Measurements from ENCODE around the gene SGCE.

The SGCE gene

DNA sequence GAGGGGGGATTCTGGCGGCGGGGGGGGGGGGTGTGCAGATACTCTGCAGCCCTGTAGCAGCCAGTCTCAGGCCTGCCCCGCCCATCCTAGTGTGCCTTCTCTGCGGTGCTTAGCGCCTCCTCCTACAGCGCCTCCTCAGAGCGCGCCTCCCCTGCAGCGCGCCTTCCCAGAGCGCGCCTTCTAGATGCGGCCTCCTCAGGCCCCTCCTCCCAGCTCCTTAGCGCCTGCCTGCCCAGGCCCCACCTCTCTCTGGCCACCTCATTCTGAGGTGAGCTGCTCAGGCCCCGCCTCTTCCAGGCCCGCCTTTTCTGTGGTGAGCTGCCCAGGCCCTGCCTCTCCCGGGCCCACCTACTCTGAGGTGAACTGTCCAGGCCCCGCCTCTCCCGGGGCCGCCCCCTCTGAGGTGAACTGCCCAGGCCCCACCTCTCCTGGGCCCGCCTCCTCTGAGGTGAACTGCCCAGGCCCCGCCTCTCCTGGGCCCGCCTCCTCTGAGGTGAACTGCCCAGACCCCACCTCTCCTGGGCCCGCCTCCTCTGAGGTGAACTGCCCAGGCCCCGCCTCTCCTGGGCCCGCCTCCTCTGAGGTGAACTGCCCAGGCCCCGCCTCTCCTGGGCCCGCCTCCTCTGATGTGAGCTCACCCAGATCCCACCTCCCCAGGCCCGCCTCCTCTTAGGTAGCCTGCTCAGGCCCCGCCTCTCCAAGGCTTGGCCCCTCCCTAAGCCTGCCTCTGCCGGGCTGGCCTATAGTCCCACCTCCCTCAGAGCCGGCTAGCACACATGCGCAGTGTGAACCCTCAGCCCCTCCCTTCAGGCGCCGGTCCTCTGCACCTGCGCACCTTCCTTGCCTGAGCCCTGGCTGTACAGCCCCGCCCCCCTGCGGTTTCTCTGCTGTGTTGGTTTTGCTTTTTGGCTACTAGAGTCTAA, 2.1 kb upstream of the SGCE start:
- no peak for FAIRE-seq

DNA sequence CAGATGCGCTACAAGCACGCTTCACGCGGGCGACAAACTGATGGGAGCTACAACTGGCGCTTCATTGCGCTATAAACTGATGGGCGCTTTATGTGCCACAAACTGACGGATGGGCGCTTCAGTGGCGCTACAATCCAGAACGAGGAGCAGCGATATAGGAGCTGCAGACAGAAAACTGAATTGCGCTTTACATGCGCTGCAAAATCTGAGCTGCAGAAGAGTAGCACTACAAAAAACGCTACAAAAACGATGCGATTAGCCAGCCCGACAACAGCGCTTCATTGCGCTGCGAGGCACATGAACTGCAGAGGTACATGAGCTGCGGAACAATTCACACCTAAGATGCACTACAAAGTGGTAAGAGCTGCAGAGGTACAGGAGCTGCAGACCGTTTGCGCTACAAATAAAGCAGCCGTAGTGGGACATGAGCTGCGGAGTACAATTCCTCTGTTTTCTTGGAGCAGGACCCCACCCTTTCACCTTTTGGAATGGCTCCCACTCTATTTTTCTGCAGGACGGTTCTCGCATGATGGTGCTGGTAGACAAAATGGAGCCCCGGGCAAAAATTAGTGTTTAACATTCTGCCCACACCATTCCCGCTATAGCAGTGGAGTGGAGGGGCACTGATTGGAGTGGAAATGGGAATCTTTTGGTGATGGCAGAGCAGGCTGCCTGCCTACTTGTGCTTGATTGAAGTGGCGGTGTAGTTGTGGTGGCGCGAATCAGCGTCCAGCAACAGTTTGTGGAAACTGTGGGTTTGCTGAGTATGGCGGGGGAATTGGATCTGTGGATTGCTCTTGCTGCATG, 1.2 kb upstream of the SGCE start:
- FAIRE-seq: no peak

DNA sequence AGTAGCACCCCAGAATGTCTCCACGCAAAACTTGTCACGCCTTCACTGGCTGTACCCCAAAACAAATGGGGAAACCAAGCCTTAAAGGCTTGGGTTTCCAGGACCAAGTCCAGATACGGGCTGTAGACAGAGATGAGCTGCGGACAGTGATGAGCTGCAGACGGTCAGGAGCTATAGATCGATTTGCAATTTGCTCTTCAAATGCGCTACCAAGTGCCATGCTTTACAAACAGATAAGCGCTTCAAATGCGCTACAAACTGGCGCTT, 658 bp upstream of the SGCE start:
- no peak for FAIRE-seq

DNA sequence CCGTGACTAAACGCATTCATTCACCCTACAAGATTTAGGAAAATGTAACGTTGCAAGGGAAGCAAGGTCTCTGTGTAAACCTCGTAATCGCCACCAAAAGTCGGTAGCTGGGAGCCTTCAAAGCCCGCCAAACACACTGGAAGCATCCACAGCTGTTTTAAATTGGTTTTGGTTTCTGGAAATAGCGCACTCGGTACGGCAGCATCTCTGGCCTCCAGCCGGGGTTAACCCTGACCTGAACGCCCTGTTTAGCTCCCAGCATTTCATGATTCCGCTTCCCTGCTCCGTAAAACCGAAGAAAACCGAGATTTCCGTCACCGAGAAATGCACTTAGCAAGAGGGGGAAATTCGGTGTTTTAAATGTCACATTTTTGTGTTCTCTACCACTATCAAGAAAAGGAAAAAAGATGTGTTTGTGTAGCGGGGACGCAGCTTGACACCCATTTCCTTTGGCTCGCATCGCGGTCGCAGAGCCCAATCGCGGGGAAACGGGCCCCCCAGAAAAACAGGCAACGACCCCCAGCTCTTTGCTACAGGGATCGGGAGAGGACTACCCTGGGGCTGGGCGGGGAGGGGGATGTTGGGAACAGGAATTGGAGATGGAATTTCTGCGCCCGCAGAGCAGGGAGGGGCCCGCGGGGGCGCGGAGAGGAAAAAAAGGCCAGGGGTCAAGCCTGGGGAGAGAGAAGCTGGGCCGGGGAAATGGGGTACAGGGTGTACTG, 646 bp downstream of the SGCE start:
- FAIRE-seq: peak; percentile 30

DNA sequence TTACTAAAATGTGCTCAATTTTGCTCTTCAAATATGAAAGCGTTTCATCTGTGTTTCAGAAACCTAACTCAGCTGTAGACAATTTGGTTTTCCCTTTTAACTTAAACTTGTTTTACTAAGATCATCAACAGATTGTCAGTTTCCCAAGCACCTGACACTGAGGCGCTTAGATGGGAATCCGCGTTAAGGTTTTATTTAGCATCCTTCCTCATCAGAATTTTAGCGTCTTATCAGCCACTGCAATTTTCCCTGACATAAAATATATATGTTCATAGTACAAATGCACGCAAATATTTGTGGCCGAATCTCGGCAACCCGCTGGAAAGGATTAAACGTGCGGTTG, 1.2 kb downstream of the SGCE start:
- FAIRE-seq: no peak

DNA sequence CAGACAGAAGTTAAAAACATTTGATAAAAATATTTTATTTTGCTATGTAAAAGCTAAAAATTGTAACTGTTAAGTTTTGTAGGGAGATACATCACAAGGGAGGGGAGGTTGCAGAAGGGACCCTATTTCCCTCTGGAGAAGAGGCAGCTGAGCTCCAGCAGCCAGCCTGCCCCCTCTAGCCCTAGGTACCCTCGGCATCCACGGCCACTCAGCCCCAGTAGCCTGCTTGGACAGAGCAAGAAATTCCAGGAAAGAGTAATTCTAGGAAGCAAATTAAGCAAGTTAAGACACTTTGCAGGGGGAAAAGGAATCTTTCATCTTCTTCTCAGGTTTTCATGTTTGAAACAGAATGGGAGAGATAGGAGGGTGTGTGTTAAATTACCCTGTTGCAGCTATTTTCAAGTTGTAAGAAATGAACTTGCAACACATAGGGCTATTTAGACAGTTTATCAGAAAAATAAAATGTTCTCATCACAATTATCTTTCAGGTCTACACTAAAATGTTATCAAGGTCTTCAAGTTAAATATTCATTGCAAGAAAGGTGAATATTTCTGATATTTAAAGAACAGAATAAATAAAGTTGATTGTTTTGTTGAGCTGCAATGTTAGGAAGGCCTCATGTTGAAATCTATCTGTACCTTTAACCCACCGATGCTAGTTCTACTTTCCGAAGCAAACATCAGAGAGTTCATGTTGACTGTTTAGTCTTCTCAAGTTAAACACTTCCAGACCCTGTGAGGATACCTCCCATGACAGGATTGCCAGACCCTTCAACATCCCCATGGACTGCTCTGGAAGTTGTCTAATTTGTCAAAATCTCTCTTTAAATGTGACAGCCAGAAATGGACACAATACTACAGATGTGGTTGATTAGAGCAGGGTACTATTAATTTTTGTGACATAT, 5.5 kb downstream of the SGCE start:
- no peak for FAIRE-seq

DNA sequence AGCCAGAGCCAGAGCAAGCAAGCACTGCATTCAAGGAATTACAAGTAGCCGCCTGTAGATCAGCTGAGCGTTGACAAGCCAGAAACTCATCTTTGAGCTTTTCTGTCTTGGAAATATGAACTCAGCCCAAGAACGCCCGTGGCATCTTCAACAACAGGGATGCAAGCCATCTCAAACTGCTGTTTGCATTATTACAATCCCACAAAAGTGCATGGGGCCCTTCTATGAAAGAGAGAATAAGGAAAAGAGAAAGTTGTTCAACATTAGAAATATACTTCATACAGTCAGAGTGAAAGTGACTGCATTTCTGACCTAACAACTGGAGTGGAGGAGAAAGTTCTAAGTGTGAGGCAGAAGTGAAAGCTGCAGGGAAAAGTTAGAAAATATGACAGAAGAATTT, 6.5 kb downstream of the SGCE start:
- no peak for FAIRE-seq

DNA sequence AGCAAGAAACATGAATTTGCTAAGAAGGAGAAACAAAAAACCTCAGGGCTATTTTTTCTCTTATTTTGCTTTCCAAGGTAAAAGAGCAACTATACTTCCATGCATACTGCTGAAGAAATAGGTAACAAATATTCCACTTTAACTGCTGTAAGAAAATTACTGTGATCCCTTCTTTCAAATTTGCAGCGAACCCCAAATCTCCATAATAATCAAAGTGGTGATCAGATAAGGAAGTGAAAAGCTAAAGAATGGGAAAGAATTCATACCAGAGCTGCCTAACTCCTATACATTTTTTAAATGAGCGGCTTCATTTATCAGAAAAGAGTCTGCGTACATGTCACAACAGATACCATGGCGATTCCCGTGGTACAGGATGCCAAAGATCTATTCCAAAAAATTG, 7.2 kb downstream of the SGCE start:
- no peak for FAIRE-seq

DNA sequence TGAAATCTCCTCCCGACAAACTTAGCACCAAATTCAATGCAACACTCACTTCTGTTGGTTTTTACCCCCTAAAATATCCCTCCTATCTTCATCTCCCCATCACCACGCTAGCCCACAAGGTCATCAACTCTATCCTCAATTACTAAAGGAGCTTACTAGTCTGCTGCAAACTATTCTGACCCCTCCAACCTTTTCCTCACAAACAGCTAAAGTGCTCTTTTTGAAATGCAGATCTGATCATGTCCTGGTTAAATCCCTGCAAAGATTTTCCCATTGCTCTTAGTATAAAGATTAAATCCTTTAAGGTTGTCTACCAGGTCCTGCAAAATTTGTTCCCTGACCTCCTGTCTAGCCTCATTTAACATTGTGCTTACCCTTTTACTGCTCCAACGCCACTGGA, 8.6 kb downstream of the SGCE start:
- FAIRE-seq: no peak

DNA sequence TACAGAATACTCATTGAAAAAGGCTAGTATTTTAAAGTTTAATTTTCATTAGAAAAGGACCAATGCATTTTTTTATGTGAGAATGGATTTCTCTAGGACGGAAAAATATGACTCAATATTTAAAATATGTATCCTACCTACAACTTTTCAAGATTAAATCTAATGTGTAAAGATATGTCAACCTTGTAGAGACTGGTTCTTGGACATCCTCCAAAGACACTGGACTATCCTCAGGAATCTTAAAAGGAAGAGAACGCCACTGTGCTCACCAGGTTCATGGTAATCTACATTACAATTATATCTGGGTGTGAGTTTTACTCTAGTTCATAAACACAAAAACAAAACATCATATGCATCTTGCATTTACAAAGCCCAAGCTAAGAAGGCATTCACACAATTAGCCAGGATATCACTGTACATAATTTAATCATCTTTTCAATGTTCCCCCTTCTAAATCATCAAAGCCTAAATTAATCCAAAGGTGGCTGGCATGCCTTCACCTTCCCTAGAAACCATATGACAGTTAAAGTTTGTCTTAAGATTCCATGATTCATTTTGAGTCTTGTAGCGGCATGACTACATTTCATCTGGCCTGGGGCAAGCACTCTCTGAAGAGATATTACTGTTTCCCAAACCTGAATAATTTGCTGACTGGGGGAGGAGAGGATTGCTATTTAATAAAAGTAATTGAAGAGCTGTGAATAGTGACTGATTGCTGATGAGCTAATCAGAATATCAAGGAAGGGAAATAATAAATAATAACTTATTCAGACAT, 12.0 kb downstream of the SGCE start:
- peak; percentile 43 for FAIRE-seq

DNA sequence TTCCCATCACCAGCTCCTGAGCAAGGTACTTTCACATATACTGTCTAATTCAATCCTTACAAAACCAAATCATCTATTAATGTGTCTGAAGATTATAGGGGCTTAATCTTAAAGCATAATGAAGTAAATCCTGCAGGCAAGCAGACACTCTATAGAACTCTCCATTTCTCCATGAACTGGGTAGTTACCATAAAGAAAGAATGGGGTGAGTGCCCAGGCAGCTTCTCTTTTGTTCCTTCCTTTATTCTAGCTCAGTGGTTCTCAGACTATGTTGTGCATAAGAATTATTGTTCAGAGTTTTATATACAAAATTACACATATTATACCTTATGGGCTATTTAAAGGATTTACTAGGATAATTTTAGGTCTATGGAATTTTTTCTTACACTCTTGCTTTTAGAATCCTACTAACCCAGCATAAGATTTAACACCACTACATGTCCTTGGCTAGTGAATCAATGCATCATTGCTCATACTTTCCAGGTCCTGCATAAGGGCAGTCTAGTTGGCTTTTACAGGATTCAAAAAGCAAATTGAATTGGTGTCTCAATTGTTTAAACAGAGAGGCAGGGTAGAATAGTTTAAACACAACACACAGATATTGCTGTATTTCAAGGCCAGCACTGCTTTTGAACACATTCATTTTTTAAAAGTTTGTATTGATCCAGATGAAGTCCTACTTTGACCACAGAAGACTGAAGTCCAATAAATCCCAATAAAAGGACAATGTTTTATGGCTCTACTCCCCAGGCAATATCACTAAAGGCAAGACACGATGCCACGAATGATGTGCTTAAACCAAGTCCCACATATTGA, 12.9 kb downstream of the SGCE start:
- no peak for FAIRE-seq

DNA sequence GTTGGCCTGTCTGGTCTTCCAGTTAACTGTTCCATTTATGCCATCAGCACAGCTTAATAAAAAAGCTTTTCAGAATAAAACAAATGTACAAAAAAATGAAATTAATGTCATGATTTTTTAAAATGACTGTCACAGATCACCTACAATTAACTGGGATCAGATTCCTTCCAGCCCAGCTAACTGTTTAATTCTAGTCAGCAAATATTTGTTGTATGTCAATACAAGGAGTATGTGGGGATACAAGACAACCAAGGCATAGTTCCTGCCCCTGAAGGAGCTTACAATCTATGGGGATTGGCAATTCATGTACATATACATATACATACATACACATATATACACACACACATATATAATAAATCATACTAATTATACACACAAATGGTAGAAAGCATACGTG, 16.5 kb downstream of the SGCE start:
- no peak for FAIRE-seq

DNA sequence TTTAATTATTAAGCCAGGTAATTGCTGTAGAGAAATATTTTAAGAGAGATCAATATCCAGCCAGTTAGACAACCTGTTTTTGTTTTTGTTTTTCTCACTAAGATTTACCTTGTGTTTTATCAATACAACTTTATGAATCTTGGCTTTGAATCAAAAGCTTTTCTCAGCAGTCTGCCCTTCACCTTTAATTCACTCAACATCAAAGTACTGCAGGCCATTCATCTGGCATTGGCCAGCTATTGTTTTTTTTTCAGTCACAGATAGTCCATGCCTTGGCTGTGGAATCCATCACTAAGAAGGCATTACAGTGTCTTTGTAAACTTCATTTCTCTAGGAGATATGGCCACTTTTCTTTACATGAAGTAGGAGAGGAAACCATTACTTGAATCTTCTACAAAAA, 20.2 kb downstream of the SGCE start:
- FAIRE-seq: no peak

DNA sequence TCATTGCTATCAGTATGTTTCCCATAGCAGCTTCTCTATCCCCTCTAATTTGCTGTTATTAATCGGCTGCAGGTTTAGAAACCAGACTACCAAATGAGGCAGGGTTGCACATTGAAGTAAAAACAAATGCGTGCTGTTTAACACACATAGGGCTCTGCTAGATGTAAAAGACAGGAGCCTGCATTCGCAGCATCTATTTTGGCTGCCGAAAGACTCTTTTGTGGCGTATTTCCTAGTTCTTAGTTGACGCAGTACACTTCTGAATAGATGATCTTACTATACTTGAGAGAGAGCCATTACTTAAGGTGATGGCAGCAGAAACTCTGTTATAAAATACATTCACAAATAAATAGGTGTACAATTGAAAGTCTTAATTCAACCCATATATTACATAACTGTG, 21.4 kb downstream of the SGCE start:
- FAIRE-seq: no peak

DNA sequence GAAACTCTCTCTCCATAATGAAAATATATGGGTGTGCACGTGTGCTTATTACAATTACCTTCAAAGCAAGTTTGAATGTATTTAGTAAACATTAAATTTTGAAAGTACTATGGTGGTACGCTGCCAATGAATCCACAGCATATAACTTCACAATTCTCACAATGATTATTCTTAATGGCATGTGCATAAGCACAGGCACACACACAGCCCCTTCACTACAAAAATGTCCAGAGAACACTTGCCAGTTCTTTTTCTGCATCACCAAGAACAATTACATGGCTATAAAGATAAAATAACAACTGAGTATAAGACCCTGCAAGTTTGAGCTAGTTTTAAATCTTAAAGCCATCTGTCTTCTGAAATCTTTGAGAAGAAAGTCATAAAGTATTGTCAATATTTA, 22.2 kb downstream of the SGCE start:
- peak; percentile 74 for FAIRE-seq

DNA sequence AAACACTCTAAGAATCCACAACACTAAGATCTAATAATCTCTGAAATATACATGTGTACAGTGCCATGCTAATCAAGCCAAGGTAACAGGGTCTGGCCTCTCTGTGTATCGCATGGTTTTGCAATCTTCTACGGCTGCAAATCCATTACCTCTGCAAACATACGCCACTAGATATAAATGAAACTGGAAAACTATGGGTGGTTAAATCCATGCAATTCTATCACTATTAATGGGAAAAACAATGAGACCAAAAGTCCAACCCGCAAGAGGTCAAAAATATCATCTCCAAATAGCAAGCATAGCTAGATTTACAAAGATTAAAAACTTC, 23.0 kb downstream of the SGCE start:
- no peak for FAIRE-seq

DNA sequence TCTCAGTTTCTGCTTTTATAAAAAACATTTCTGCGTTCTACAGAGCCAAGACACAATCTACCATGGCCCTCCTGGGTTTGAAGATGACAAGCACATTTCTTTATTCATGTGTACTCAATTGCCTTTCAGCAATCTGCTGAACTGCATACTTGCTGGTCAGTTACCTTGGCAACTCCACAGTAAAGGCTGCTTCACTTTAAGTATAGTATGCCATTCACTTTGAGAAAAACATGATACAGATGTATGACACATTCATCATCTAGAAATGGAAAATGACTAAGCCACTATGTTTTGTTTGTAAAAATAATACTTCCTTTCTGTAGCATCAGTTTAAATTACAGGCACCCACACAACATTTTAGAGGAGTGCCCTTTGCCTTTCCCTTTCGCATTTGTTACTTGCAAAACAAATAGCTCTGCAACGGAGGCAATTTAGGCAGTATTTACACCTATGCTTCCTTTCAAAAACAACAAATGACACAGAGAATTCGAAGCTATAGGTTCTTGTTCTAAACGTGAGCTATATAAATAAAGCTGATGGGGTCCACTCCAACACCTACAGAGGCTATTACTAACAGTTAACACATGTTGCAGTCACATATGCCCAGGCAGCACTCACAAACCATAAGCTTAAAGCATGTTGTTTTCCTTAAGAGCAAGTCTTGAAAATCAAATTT, 23.5 kb downstream of the SGCE start:
- FAIRE-seq: peak; percentile 97

DNA sequence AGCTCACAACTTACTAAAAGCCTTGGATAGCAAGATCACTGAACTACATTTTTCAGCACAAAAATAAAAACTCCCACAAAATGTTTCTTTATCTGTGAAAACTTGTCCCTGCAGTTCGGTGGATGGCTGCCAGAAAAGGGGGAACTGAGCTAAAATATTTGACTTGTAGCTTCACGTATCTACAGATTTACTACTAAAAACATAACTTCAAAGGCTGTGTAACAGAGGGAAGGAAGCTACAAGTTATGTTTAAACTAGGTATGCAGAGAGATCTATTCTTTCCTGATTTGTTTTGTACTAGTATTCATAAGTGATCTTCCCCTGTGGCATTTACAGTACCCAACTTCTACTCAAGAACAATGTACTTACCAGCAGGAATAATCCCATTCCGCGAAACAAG, 25.1 kb downstream of the SGCE start:
- peak; percentile 41 for FAIRE-seq

DNA sequence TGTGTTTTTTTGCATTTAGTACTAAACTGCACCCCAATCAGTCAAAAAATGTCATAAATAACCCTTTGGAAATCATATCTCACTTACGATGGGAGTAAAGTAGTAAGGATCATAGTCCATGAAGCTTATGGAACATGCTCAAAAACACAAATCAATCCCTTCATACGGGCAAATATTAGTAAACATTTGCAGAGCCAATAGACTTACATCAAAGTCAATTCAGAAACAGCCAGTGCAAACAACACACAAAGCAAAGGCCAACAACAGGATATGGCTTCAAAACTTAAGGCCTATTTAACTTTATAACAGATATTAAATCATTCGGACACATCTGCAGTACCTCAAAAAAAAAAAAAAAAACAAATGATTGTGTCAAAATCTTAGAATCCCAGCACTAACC, 32.1 kb downstream of the SGCE start:
- no peak for FAIRE-seq

DNA sequence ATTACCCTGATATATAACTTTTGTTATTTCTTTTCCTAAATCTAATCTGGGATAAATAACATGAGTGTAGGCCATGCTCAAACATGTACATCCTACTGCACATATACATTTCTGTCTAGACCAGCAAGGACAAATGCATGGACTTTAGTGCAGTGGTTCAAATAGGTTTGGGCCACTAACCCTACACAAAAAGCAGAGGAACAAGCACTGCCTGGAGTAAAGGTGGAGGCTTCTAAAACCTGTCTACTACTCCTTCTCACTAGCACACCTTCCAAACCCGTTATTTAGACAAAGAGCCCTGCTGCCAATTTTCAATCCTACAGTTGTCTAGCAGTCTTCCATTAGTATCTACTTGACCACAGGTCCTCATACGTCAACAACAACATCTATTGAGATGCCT, 34.8 kb downstream of the SGCE start:
- FAIRE-seq: no peak

DNA sequence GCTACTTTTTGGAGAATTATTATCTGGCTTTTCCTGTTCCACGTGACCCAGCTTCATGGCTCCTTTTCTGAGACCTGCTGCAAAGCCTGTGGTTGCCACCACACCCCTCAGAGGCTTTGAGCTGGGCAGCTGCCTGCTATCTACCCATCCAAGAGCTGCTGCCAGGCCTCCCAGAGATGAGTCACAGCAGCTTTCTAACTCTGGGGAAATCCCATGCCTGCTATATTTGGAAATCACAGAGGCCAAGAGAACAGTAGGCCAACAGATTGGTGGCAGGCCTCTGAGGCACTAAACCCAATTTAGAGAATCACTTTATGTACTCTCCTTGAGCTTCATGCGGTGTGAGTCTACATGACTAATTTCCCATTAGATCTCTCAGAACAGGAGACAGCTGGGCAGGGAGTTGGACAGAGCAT, 35.2 kb downstream of the SGCE start:
- peak; percentile 99 for FAIRE-seq

Data from islet of Langerhans (tissue), 1 donor.